HG03039 (cell line): ENCODE results near the gene TGFB1I1.

Experiments
- ATAC-seq: cut with Tn5 transposase; IDR thresholded peaks from one replicate; pipeline ENCODE4 v1.9.1; 2021; ENCODE audit warnings: mild to moderate bottlenecking, moderate library complexity; ENCODE audit not compliant: unreplicated experiment

Gene TGFB1I1

DNA sequence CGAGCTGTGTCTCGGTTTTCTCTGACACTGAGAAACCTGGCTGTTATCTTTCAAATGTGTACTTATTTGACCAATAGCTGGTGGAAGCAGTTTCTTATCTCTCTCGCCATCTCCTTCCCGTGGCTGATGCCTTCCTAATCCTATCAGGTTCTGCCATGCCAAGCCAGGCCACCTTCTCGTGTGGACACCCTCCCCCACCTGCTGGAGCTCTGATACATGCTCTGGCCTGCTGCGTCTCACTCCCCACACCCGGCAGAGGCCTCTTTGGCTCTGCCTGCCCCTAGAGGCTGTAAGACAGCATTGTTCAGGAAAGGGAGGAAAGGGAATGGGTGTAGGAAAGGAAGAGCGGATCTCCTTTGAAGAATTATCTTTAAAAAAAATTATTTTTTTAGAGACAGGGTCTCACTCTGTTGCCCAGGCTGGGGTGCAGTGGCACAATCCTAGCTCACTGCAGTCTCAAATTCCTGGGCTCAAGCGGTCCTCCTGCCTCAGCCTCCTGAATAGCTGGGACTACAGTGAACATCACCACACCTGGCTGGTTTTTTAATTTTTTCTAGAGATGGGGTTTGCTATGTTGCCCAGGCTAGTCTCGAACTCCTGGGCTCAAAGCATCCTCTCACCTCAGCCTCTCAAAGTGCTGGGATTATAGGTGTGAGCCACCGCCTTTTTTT lies 20.1 kb upstream of the TGFB1I1 start:
- ATAC-seq, result no peak

DNA sequence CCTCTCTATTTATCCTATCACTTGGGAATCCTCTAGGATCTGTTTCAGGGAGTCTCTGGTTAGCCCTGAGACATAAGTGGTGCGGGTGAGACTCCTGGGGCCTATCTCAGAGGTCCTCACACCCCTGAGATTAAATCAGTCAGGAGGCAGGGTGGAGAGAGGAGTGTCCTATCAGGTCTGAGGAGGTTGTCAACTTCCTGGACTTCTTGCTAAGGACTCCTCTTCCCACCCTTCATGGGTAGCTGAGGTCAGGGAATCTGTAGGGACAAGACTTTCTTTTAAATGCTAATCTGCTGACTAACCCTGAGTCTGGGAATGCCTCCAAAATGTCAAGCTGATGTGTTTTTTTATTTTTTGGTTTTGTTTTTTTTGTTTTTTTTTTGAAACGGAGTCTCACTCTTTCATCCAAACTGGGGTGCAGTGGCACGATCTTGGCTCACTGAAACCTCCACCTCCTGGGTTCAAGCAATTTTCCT lies 19.3 kb upstream of the TGFB1I1 start:
- ATAC-seq, result no peak

DNA sequence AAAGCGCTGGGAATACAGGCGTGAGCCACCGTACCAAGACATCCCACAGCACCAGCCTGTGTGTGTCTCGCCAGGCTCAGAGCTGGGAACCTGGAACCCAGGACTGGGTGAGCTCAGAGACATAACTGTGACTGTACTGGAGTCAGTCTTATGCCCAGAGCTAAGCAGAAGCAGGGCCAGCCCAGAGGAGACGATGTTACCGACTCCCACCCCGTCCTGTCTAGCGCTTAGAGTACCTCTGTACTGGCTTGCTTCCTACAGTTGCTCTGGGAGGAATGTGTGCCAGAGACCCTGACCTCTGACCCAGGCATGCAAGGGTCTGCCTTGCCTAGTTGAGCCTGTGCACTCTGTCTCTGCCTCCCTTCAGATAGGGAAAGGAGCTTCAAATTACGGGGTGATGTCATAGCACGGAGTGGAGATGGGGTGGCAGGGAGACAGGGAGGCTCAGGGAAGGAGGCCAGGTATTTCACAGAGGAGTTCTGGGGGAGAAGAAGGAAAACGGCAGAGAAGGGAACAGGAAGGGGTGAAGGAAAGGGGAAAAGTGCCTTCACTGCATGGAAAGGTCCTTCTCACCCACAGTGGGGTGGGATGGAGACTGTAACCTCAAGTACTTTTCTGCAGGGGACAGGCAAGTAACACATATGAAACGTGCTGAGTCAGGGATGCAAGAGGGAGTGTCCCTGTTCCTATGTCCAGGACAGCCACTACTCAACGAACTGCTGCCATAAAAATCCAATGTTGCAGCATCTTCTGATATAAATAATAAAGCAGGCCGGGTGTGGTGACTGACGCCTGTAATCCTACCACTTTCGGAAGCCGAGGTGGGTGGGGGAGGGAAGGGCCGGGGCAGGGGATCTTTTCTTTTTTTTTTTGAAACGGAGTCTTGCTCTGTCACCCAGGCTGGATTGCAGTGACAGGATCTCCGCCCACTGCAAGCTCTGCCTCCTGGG lies 18.4 kb upstream of the TGFB1I1 start:
- no peak for ATAC-seq

DNA sequence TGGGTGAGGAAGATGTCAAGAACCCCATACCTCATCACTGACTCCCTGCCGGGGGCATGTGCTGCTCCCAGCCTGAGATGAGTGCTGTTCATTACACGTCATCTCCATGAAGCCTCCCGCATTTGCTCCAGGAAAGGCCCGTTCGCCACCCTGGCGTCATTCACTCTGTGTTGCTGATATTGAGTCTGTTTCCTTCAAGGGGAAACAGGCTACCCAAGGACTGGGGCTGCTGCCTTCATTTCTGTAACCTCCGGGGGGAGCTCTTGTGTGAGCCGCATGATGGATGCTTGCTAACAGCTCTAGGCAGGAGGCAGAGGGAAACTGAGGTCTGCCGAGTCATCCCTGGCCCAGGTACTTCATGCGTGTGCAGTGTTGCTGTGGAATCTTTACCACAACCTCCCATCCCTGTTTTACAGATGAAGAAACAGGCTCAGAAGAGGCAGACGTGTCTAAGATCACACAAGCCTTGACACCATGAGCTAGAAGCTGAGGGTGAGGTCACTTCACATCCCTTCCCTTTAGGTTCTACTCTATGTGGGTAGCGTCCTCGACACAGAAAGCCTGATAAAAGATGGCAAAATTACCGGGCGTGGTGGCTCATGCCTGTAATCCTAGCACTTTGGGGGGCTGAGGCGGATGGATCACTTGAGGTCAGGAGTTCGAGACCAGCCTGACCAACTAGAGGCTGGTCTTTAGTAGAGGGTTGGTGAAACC lies 16.2 kb upstream of the TGFB1I1 start:
- no peak for ATAC-seq

DNA sequence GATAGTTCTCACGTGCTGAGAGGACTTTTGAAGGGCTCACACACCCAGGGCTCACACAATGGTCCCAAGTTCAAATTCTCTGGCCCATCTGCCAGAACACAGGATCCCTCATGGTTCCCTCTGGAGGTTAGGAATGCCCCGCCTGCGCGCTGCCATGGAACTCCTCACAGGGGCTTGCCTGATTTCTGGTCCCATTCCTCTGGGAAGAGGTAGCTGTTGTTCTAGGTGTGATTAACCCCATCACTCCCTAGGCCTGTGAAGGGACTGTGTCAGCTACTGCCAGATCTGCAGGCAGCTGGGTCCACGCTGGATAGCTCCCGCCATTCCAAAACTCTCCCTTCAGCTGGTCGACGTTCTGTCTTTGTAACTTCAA lies 15.0 kb upstream of the TGFB1I1 start:
- ATAC-seq, result no peak

DNA sequence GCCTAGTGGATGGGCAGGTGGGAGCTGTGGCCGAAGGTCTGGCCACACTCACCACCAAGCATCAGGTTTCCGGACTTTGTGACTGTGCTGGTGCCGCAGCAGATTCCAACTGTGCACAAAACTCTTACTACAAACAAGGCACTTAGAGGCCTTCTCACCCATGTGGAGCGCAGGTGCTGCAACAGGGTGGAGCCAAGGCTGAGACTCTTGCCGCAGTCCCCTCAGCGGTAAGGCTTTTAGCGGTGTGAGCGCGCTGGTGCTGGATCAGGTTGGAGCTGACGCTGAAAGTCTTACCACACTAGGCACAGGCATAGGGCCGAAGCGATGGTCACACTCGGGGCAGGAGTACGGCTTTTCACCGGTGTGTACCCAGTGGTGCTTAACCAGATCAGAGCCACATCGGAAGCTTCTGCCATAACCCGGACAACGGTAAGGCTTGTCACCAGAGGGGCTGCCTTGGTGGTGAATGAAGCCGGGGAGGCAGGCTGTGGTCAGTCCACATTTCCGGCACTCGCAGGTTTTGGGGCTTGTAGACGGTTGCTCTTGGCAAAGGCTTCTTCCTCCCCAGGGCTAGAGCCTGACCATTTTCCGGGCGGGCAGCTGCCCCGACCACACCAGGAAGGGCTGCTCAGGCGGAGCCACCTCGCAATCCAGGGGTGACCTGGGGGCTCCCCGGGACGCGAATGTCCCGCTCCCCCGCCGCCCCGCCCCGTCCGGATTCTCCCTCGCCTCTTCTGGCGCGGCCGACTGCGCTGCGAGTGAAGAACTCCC lies 13.7 kb upstream of the TGFB1I1 start:
- peak; percentile 1 for ATAC-seq

DNA sequence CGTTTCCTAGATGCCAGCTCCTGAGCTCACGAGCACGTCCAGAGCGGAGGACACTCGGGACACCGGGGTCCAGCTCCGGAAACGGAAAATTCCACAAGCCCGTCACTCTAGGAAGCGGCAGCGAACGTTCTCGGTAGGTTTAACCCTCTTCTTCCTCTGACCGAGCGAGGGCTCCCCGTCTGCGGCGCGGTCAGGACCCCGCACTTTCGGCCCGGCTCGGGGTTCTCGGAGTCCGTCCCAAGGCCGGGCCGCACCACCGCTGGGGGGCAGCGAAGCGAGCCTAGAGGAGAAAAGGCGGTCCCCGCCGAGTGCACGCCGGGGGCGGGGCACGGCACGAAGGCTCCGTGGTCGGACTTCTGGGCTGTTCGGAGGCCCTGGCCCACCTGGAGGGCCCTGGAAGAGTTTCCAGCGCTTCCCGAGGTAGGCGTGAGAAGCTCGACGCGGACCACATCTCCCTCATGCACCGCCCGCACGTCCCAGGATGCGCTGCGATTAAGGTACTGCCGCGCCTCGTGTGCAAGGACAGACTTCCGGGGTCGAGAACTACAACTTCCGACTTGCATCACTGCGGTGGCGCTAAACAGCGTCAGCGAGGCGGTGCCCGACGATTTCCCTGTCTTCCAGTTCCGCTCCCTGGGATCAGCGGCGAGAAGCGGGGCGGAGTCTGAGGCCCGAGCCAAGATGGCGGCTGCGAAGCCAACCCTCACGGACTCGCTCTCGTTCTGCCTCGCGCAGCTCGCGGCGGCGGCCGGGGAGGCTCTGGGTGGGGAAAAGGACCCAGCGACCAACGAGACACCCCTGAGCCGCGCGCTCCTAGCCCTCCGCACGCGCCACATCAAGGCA lies 12.9 kb upstream of the TGFB1I1 start, which contains the start of gene ARMC5:
Gene ARMC5, plus strand, starts transcription at position 658 of the 843 bp plus-strand sequence. Its CDS starts 24 bp downstream, at position 682.
- peak; percentile 69 for ATAC-seq

DNA sequence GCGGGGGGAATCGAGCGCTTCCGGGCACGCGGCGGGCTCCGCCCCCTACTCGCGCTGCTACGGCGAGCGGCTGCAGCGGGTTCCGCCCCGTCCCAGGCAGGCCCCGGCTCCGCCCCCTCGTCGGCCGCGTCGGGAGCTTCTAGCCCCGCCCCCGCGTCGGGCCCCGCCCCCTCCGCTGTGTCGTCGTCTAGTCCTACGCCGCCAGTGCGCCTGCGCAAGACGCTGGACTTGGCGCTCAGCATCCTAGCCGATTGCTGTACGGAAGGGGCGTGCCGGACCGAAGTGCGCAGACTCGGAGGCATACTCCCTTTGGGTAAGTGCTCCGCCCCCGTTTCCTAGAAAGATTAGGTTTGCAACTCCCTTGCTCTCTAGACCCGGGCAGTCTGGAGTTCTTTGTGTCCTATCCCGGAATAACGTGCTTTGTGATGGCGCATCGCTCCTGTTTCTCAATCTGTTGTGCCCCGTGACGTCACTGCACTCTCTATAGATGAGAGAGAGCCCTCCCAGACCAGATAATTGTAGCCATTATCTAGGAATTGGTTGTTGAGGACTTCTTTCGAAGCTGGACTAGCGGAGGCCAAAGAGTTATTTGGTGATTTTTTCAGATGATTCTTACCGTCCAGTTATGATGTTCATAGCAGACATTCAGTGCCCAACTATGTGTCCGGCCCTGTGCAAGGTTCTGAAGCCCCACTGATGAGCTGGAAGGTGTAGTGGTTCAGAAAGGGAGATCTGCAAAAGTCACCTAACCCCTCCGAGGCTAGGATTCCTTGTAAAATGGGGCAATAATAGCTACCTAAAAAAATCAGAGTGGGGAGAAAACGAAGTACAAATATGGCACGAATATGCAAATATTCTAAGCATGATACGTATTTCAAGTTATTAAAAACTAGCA lies 12.0 kb upstream of the TGFB1I1 start:
- peak; percentile 62 for ATAC-seq

DNA sequence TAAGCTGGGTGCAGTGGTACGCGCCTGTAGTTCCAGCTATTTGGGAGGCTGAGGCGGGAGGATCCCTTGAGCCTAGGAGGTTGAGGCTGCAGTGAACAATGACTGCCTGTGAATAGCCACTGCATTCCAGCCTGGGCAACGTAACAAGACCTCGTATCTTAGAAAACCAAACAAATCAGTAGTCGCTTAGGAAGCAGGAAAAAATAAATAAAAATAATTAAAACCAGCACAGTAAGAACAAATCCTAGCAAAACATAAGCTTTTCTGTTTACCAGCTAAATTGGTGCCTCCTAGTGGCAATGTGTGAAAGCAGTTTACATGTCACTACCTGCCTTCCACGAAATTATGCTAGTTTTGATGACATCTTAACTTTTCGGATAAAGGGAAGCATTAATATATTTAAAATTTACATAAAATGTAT lies 11.4 kb upstream of the TGFB1I1 start:
- no peak for ATAC-seq

DNA sequence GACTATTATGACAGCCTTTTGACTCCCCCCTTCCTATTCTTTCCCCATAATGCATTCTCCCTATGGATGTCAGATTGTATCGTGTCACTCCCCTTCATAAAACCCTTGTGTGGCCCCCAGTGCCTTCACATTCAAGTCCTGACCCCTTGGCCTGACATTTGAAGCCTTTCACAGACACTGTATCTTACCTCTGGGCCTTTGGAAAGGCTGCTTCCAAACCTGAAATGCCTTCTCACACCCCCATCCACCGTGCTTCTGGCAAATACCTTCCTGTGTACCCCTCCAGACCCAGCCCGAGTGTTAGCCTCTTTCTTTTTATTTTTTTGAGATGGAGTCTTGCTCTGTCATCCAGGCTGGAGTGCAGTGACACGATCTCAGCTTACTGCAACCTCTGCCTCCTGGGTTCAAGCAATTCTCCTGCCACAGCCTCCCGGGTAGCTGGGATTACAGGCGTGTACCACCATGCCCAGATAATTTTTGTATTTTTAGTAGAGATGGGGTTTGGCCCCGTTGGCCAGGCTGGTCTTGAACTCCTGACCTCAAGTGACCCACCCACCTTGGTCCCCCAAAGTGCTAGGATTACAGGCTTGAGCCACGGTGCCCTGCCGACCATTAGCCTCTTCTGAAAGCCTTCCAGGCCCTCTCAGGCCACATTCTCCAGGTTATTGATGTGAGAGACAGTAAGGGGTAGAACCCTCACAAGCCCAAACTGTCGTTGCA lies 10.6 kb upstream of the TGFB1I1 start:
- ATAC-seq, result no peak

DNA sequence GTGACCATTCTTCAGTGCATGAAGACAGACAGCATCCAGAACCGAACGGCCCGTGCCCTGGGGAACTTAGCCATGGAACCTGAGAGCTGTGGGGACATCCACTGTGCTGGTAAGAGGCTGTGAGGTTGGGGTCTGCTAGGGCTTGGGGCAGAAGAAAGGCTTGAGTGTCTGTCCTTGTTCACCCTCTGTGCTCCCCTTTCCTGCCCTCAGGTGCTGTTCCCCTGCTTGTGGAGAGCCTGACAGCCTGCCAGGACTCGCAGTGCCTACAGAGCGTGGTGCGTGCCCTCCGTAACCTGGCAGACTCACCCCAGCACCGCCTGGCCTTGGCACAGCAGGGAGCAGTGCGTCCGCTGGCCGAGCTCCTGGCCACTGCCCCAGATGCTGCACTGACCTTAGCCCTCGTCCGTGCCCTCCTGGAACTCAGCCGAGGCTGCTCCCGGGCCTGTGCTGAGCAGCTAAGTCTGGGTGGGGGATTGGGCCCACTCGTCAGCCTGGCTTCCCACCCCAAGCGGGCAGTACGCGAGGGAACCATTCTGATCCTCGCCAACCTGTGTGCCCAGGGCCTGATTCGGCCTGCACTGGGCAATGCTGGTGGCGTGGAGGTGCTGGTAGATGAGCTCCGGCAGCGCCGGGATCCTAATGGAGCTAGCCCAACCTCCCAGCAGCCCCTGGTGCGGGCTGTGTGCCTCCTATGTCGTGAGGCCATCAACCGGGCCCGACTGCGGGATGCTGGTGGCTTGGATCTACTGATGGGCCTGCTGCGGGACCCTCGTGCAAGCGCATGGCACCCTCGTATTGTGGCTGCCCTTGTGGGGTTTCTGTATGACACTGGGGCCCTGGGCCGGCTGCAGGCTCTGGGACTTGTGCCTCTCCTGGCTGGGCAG lies 9.8 kb upstream of the TGFB1I1 start:
- ATAC-seq, result no peak

DNA sequence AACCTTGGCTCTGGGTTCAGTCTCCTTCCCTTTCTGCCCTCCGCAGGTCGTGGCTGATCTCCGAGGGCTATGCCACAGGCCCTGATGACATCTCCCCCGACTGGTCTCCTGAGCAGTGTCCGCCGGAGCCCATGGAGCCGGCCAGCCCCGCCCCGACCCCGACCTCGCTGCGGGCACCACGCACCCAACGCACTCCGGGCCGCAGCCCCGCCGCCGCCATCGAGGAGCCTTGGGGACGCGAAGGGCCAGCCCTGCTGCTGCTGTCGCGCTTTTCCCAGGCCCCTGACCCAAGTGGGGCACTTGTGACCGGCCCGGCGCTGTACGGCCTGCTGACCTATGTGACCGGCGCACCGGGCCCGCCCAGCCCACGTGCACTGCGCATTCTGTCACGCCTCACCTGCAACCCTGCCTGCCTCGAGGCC lies 7.6 kb upstream of the TGFB1I1 start:
- ATAC-seq, result no peak

DNA sequence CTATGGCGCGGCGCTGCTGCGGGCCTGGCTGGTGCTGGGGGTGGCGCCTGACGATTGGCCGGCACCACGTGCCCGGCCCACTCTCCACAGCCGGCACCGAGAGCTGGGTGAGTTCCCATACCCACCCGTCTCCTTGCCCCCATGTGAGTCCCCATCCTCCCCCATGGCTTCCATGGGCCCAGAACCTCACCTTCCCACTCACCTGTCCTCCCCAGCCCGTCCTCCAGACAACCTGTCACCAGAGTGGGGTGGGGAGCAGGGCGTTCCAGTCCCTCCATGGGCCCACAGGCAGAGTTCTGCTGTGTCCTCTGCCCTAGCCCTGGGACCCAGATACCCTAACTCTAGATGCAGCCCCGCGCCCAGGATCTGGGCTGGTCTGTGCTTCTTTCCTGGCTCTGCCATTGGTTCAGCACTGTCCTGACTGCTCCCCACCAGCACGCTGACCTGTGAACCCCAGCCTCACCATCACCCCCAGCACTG lies 7.1 kb upstream of the TGFB1I1 start:
- no peak for ATAC-seq

DNA sequence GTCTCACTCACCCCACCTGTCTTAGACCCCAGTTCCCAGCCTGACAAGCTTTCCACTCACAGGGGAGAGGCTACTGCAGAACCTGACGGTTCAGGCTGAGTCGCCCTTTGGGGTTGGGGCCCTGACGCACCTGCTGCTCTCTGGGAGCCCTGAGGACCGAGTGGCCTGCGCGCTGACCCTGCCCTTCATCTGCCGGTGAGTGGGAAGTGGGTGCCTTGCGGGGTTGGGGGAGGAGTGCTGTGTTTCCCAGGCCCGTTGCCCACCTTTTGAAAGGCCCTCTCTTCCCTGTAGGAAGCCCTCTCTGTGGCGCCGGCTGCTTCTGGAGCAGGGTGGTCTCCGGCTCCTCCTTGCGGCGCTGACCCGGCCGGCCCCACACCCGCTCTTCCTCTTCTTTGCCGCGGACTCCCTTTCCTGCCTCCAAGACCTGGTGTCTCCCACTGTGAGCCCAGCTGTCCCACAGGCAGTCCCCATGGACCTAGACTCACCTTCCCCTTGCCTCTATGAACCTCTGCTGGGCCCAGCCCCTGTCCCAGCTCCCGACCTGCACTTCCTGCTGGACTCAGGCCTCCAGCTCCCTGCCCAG lies 6.1 kb upstream of the TGFB1I1 start:
- no peak for ATAC-seq

DNA sequence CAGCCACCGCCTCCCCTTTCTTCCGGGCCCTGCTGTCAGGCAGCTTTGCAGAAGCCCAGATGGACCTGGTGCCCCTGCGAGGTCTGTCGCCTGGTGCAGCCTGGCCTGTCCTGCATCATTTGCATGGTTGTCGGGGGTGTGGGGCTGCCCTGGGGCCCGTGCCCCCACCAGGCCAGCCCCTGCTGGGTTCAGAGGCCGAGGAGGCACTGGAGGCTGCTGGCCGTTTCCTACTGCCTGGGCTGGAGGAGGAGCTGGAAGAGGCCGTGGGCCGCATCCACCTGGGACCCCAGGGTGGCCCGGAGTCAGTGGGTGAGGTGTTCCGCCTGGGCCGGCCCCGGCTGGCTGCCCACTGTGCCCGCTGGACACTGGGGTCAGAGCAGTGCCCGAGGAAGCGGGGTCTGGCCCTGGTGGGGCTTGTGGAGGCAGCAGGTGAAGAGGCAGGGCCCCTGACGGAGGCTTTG lies 5.5 kb upstream of the TGFB1I1 start:
- ATAC-seq, result no peak

DNA sequence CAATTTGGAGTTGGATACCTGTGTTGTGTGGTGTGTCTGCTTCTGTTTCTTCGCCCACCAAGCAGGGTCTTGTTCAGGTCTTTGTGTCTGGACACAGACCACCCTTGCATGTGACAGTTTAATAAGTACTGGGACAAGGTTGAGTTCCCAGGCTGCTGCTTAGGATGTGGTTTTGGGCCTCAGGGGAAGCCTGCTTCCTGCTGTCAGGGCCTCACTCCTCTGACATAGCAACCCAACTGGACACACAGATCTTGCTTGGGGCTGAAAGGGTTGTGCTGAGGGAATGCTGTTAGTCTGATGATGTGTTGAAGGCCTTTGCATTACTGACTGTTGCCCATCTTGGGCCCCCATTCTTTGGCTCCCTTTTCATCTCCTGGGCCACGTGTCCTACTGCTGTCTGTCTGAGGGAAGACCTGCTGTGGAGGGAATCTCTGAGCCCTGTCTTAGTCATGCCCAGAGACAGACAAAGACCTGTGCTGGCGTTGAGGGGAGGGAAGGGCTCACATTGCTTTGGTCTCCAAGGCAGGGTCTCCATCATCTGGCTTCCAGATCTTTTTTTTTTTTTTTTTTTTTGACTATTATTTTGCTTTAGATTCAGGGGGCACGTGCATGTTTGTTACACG lies 4.7 kb upstream of the TGFB1I1 start:
- ATAC-seq, result no peak
